Cerebellar cortex (tissue), 1 donor: ENCODE measurements around the gene FLRT3.

Experiments
- DNase-seq: peaks from one replicate; pipeline ENCODE4 v3.0.0-alpha.2; 2015; ENCODE audit warnings: low spot score

FLRT3 gene

GRCh38 chr20:14319704-14320103 lies 17.7 kb downstream of the FLRT3 start:
- no peak for DNase-seq

- DNase-seq: no peak
These were observed 23.9 kb downstream of the FLRT3 start for GRCh38 chr20:14313341-14314020.

DNA sequence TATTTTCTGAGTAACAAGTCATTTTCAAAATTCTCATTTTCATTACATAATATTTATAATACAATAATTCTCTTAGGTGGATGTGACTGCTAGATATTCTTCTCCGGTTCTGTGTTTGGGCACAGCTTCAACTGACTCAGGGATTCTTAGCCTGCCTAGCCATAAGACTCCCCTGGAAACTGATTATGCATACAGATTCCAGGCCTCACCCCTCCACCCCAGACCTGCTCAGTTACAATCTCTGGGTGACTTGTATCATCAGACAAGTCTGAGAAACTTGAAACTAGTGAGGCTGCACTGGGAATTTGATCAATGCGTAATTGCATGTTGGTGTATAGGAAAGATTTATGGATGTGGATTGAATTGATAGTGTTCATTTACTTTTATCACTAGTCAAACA lies 25.4 kb downstream of the FLRT3 start:
- no peak for DNase-seq

DNA sequence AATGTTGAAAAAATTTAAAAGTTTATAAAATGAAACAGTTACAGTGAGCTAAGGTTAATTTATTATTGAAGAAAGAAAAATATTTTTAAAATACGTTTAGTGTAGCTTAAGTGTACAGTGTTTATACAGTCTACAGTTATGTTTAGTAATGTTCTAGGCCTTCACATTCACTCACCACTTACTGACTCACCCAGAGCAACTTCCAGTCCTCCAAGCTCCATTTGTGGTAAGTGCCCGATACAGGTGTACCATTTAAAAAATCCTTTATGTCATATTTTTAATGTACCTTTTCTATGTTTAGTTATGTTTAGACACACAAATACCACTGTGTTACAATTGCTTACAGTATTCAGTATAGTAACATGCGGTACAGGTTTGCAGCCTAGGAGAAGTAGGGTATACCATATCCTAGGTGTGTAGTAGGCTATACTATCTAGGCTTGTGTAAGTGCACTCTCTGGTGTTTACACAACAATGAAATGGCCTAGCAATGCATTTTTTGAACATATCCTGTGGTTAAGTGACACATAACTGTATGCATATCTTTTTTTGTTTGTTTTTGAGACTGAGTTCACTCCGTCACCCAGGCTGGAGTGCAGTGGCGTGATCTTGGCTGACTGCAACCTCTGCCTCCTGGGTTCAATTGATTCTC lies 26.3 kb downstream of the FLRT3 start:
- DNase-seq: no peak

GRCh38 chr20:14307956-14308355 lies 29.5 kb downstream of the FLRT3 start:
- no peak for DNase-seq

- no peak for DNase-seq
These were observed 32.9 kb downstream of the FLRT3 start for GRCh38 chr20:14304472-14304871.

GRCh38 chr20:14303651-14304050 lies 33.8 kb downstream of the FLRT3 start:
- no peak for DNase-seq

GRCh38 chr20:14303106-14303505 lies 34.3 kb downstream of the FLRT3 start:
- DNase-seq: no peak

DNA sequence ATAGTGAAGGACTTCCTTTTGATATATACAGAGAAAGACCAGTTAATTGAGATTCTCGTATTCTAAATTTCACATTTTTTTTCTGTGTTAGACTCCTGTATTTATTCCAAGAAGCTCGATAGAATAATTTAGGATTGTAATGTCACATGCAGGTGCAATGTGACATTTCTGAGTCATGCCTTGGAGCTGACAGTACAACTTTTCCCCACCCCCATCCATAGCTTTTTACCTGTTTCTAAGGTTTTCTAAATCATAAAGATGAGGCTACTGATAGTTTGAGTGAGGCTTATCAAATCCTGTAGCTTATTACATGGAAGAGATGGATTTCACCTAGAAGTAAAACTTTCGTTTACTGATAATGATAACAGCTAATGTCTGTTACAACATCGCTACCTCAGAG lies 37.6 kb downstream of the FLRT3 start:
- no peak for DNase-seq

DNA sequence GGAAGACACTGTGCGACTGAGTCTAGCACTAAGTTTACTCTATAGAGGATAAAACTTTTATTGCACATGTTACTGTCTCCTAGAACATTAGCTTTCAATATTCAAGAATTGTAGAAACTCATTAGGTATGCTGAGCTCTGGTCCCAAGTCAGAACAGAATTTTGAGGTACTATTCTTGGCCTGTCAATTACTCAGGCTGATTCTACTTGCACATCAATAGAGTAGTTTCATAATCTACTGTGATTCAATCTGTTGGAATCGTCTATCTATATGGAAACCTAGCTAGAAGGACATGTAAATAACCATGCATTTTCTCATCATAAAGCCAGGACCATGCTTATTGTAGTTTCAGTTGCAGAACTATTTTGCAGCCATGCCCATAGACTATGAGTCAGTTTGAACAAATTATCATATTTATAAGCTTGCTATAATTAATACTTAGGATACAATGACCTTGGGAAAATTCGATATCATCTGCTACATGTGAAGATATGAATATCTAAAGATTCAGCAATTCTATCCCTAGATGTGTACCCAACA lies 41.6 kb downstream of the FLRT3 start:
- DNase-seq: no peak

GRCh38 chr20:14295238-14295637 lies 42.2 kb downstream of the FLRT3 start:
- no peak for DNase-seq

GRCh38 chr20:14291502-14291901 lies 45.9 kb downstream of the FLRT3 start:
- no peak for DNase-seq

- DNase-seq: no peak
These were observed 48.8 kb downstream of the FLRT3 start for GRCh38 chr20:14288341-14289330.

- no peak for DNase-seq
These were observed 53.0 kb downstream of the FLRT3 start for GRCh38 chr20:14284443-14284842.

GRCh38 chr20:14282140-14282539 lies 55.3 kb downstream of the FLRT3 start:
- no peak for DNase-seq
